ENCODE data around the gene MTHFR. TPM values are rescaled to one million over a fixed set of nuclear protein-coding genes. Genes with fewer than 3 reads are reported as not detected.

Gene MTHFR
- total RNA-seq, 1 experiment from 2014 or later: 6.0 TPM

- no peak for DNase-seq (ENCODE audit: low spot score)
Observed at GRCh38 chr1:11782127-11782708, 23.5 kb downstream of the MTHFR start.

- no peak for DNase-seq (ENCODE audit: low spot score)
Observed at GRCh38 chr1:11781297-11781696, 24.5 kb downstream of the MTHFR start.

GRCh38 chr1:11780380-11781147, 25.2 kb downstream of the MTHFR start:
- DNase-seq (ENCODE audit: low spot score): no peak

GRCh38 chr1:11779715-11780379, 25.9 kb downstream of the MTHFR start:
- DNase-seq (ENCODE audit: low spot score): no peak

- no peak for DNase-seq (ENCODE audit: low spot score)
Observed at GRCh38 chr1:11778844-11779623, 26.7 kb downstream of the MTHFR start.

- DNase-seq (ENCODE audit: low spot score): no peak
Observed at GRCh38 chr1:11778336-11778735, 27.4 kb downstream of the MTHFR start.

GRCh38 chr1:11777658-11778322, 28.0 kb downstream of the MTHFR start:
- DNase-seq (ENCODE audit: low spot score): no peak

- no peak for DNase-seq (ENCODE audit: low spot score)
Observed at GRCh38 chr1:11774753-11775152, 31.0 kb downstream of the MTHFR start.

- DNase-seq (ENCODE audit: low spot score): no peak
Observed at GRCh38 chr1:11772458-11772857, 33.3 kb downstream of the MTHFR start.

- no peak for DNase-seq (ENCODE audit: low spot score)
Observed at GRCh38 chr1:11771481-11772043, 34.2 kb downstream of the MTHFR start.

- DNase-seq (ENCODE audit: low spot score): no peak
Observed at GRCh38 chr1:11770011-11770410, 35.8 kb downstream of the MTHFR start.

GRCh38 chr1:11769274-11769673, 36.5 kb downstream of the MTHFR start:
- no peak for DNase-seq (ENCODE audit: low spot score)

GRCh38 chr1:11768821-11769220, 36.9 kb downstream of the MTHFR start:
- DNase-seq (ENCODE audit: low spot score): no peak

GRCh38 chr1:11767922-11768704, 37.7 kb downstream of the MTHFR start:
- DNase-seq (ENCODE audit: low spot score): no peak

GRCh38 chr1:11766429-11766776, 39.4 kb downstream of the MTHFR start:
- no peak for DNase-seq (ENCODE audit: low spot score)

GRCh38 chr1:11765661-11766428, 39.9 kb downstream of the MTHFR start:
- no peak for DNase-seq (ENCODE audit: low spot score)

- DNase-seq (ENCODE audit: low spot score): no peak
Observed at GRCh38 chr1:11764519-11764918, 41.2 kb downstream of the MTHFR start.

GRCh38 chr1:11764115-11764514, 41.6 kb downstream of the MTHFR start:
- no peak for DNase-seq (ENCODE audit: low spot score)

GRCh38 chr1:11761988-11762406, 43.8 kb downstream of the MTHFR start, which contains the start of gene C1orf167:
TSS of gene C1orf167 (plus strand) at chr1:11762193. CDS start at chr1:11764401, 2,208 bp downstream.
- DNase-seq (ENCODE audit: low spot score): no peak

GRCh38 chr1:11761285-11761684, 44.5 kb downstream of the MTHFR start:
- no peak for DNase-seq (ENCODE audit: low spot score)

Data from H4 (cell line).